ENCODE data around the gene CARD16. TPM values are rescaled to one million over a fixed set of nuclear protein-coding genes. Genes with fewer than 3 reads are reported as not detected.

CARD16 gene
- total RNA-seq, 1 experiment from 2014 or later = not detected

- H2AK5ac ChIP-seq (ENCODE audit: insufficient read length, low read length) = no peak overlapping the region
- H2BK120ac ChIP-seq (ENCODE audit: low read depth, low read length, poor library complexity, severe bottlenecking) = no peak overlapping the region
- no peak overlapping the region for H4K8ac ChIP-seq (replicated peaks; ENCODE audit: insufficient read length, low read depth, low read length)
- H3K27me3 ChIP-seq (ENCODE audit: insufficient read depth, low read length) = no peaks in the 10 kb centered on the region
- no peak overlapping the region for H3K14ac ChIP-seq (ENCODE audit: insufficient read depth, low read length)
- H3K79me2 ChIP-seq (ENCODE audit: insufficient read depth, low read length) = no peaks in the 10 kb centered on the region
- H2BK20ac ChIP-seq (ENCODE audit: low read depth, low read length, poor library complexity, severe bottlenecking) = no peak overlapping the region
- peaks cover 0 to 2% (median 0%) of the 10 kb centered on the region in 3 experiments; a peak in 3 of 7 replicates for H3K36me3 Mint-ChIP-seq (ENCODE audit: insufficient read depth in 1 of 3, low read depth in 3 of 3)
- no peaks in the 10 kb centered on the region; a peak in 2 of 5 replicates for H3K9me3 Mint-ChIP-seq
- no peaks in the 10 kb centered on the region for H3K23me2 ChIP-seq (ENCODE audit: insufficient read length, low read depth, low read length, poor library complexity, severe bottlenecking)
- H3K27ac ChIP-seq (ENCODE audit: insufficient read length, low read depth, low read length) = no peak overlapping the region
- no peak overlapping the region for H3T11ph ChIP-seq (ENCODE audit: low read length)
- no CpG with 5 or more reads among the region's 1 CpG for WGBS (ENCODE audit: extremely low coverage, insufficient read length, low lambda C conversion rate)
- H3K18ac ChIP-seq (ENCODE audit: insufficient read length, low read depth, low read length) = no peak overlapping the region
- no peak overlapping the region for H4K91ac ChIP-seq (ENCODE audit: insufficient read length, low read depth, low read length)
- no peaks in the 10 kb centered on the region for H3K27me3 Mint-ChIP-seq (ENCODE audit: low read depth)
- no peaks in the 10 kb centered on the region for H3K79me1 ChIP-seq (ENCODE audit: insufficient read depth, low read depth, low read length, poor library complexity, severe bottlenecking)
- H3K56ac ChIP-seq (ENCODE audit: insufficient read length, low read depth, low read length) = no peak overlapping the region
- H3K4me1 ChIP-seq (ENCODE audit: insufficient read depth, low read length) = no peaks in the 10 kb centered on the region
- no peak overlapping the region for H3K4ac ChIP-seq (ENCODE audit: low read depth, low read length)
- H2BK5ac ChIP-seq (ENCODE audit: insufficient read length, low read length) = no peak overlapping the region
- H3K9me3 ChIP-seq (ENCODE audit: control insufficient read depth, low read depth, low read length) = no peaks in the 10 kb centered on the region
- no peak for DNase-seq
- no peak overlapping the region for H2BK12ac ChIP-seq (ENCODE audit: insufficient read length, low read depth, low read length)
- no peak overlapping the region; a peak in 1 of 7 replicates for H3K27ac Mint-ChIP-seq
- H4K5ac ChIP-seq (ENCODE audit: insufficient read length, low read depth, low read length) = no peak overlapping the region
- no peak overlapping the region for H3K23ac ChIP-seq (ENCODE audit: insufficient read length, low read depth, low read length)
- H2BK15ac ChIP-seq (ENCODE audit: low read depth, low read length) = no peak overlapping the region
- no peak overlapping the region for H2AFZ ChIP-seq (ENCODE audit: low read length)
- H3K4me3 Mint-ChIP-seq = no peak overlapping the region
- H3K4me2 ChIP-seq (ENCODE audit: insufficient read depth, insufficient read length, low read length) = no peak overlapping the region
- H3K4me1 Mint-ChIP-seq = no peaks in the 10 kb centered on the region
- no peak for TF ChIP-seq CTCF (conservative IDR thresholded peaks at IDR 0.05)
- H3K9ac ChIP-seq (ENCODE audit: extremely low read depth, insufficient read length, low read length) = no peak overlapping the region
- H4K20me1 ChIP-seq (ENCODE audit: control insufficient read depth, insufficient read depth, insufficient read length) = no peaks in the 10 kb centered on the region
Measured at GRCh38 chr11:104999721-105000120, 45.4 kb downstream of the CARD16 start.

All from H9 (cell line).